ENCODE results near the gene GTPBP4. TPM values are rescaled to one million over a fixed set of nuclear protein-coding genes. Genes with fewer than 3 reads are reported as not detected.
A peak's percentile ranks its signal among the peaks of the same experiment; 100 is the strongest.

GTPBP4 gene
- total and polyA plus RNA-seq, 2 of the 13 experiments (the other 11 are each of a cell fraction or from before 2014, with no cell fraction given), result 24.1 to 85.5 TPM

GRCh38 chr10:988667-989545, 672 bp downstream of the GTPBP4 start (continued):
- TF ChIP-seq ZFP90 (CRISPR knock-in tag; IDR thresholded peaks at IDR 0.05; ENCODE audit: borderline replicate concordance), result 0 out of 2 replicates have a peak, but pooled peaks have one; percentile 2
- no peak for TF ChIP-seq ZHX2 (IDR thresholded peaks at IDR 0.05; ENCODE audit: low read depth)
- no peak for TF ChIP-seq ZHX2 (CRISPR knock-in tag; IDR thresholded peaks at IDR 0.05; ENCODE audit: borderline replicate concordance)
- no peak for TF ChIP-seq ZNF878 (CRISPR knock-in tag; IDR thresholded peaks at IDR 0.05)
- TF ChIP-seq MTF1 (CRISPR knock-in tag; IDR thresholded peaks at IDR 0.05), result no peak
- no peak for TF ChIP-seq ISL2 (CRISPR knock-in tag; IDR thresholded peaks at IDR 0.05)
- TF ChIP-seq ZFP41 (CRISPR knock-in tag; IDR thresholded peaks at IDR 0.05; ENCODE audit: borderline replicate concordance), result 0 out of 2 replicates have a peak, but pooled peaks have one; percentile 33
- TF ChIP-seq ZNF883 (CRISPR knock-in tag; IDR thresholded peaks at IDR 0.05; ENCODE audit: not compliant biosample characterization), result peak; percentile 36
- no peak for TF ChIP-seq ZMYM4 (CRISPR knock-in tag; IDR thresholded peaks at IDR 0.05)
- no peak for TF ChIP-seq ZFP36L1 (CRISPR knock-in tag; IDR thresholded peaks at IDR 0.05)
- TF ChIP-seq ZNF180 (CRISPR knock-in tag; IDR thresholded peaks at IDR 0.05; ENCODE audit: borderline replicate concordance, low read depth), result no peak
- TF ChIP-seq ZGPAT (CRISPR knock-in tag; IDR thresholded peaks at IDR 0.05), result no peak
- peak; percentile 2; the same call in 1 of the 2 replicates for TF ChIP-seq ZBED4 (CRISPR knock-in tag; IDR thresholded peaks at IDR 0.05; ENCODE audit: borderline replicate concordance)
- TF ChIP-seq ZNF790 (CRISPR knock-in tag; IDR thresholded peaks at IDR 0.05; ENCODE audit: borderline replicate concordance), result peak; percentile 18; the same call in 1 of the 2 replicates
- TF ChIP-seq FOXA3 (CRISPR knock-in tag; IDR thresholded peaks at IDR 0.05), result no peak
- TF ChIP-seq ERF (CRISPR knock-in tag; IDR thresholded peaks at IDR 0.05), result no peak
- TF ChIP-seq ZBTB3 (CRISPR knock-in tag; IDR thresholded peaks at IDR 0.05; ENCODE audit: borderline replicate concordance, low read depth), result no peak
- no peak for TF ChIP-seq KLF12 (CRISPR knock-in tag; IDR thresholded peaks at IDR 0.05; ENCODE audit: borderline replicate concordance)

Measured in HepG2 (cell line).